HL-60/S4 treated with retinoic acid at 250 ng/mL for 4 days and 3 days (cell line): ENCODE measurements around the gene CMTR2.
"Not testable (repeated sequence)": the region's sequence is repeated elsewhere in the genome, so short reads cannot be mapped to it uniquely, and the experiment has no call there.

Experiments used
- in situ Hi-C: fragments of 300-500 bp; cut with MboI; formaldehyde crosslinking; loops from 2 replicates; pipeline ENCODE4 v1.7.0; 2022; ENCODE audit warnings: low sequenced_read_pairs

The CMTR2 gene

GRCh38 chr16:71288890-71289731 is at the start of gene CMTR2:
CMTR2 (minus strand) TSS chr16:71289402; CDS start chr16:71285920, 3,482 bp downstream.
- in situ Hi-C loops, result no loop called here

- in situ Hi-C loops, result no loop called here
Observed at GRCh38 chr16:71338632-71339031, 49.4 kb upstream of the CMTR2 start.

GRCh38 chr16:71338193-71338592 is 49.0 kb upstream of the CMTR2 start:
- in situ Hi-C loops, result no loop called here

- in situ Hi-C loops, result no loop called here
Observed at GRCh38 chr16:71337631-71338030, 48.4 kb upstream of the CMTR2 start.

GRCh38 chr16:71328151-71328550 is 38.9 kb upstream of the CMTR2 start:
- in situ Hi-C loops, result no loop called here

GRCh38 chr16:71327720-71328119 is 38.5 kb upstream of the CMTR2 start:
- in situ Hi-C loops, result no loop called here

GRCh38 chr16:71319999-71320398 is 30.8 kb upstream of the CMTR2 start:
- in situ Hi-C loops, result no loop called here

GRCh38 chr16:71315269-71315668 is 26.1 kb upstream of the CMTR2 start:
- in situ Hi-C loops, result no loop called here

GRCh38 chr16:71313591-71313990 is 24.4 kb upstream of the CMTR2 start:
- in situ Hi-C loops, result not testable (repeated sequence)

GRCh38 chr16:71311553-71312158 is 22.5 kb upstream of the CMTR2 start:
- in situ Hi-C loops, result no loop called here

GRCh38 chr16:71303938-71304337 is 14.7 kb upstream of the CMTR2 start:
- in situ Hi-C loops, result no loop called here

GRCh38 chr16:71297341-71297634 is 8.1 kb upstream of the CMTR2 start:
- in situ Hi-C loops, result no loop called here

- in situ Hi-C loops, result no loop called here
Observed at GRCh38 chr16:71296584-71297340, 7.6 kb upstream of the CMTR2 start.

- in situ Hi-C loops, result no loop called here
Observed at GRCh38 chr16:71295950-71296349, 6.7 kb upstream of the CMTR2 start.

- in situ Hi-C loops, result no loop called here
Observed at GRCh38 chr16:71293919-71294318, 4.7 kb upstream of the CMTR2 start.

GRCh38 chr16:71292095-71292494 is 2.9 kb upstream of the CMTR2 start:
- in situ Hi-C loops, result not testable (repeated sequence)

- in situ Hi-C loops, result no loop called here
Observed at GRCh38 chr16:71289732-71290062, 495 bp upstream of the CMTR2 start.

- in situ Hi-C loops, result no loop called here
Observed at GRCh38 chr16:71288570-71288889, 672 bp downstream of the CMTR2 start.

GRCh38 chr16:71287911-71288310 is 1.3 kb downstream of the CMTR2 start:
- in situ Hi-C loops, result no loop called here

- in situ Hi-C loops, result no loop called here
Observed at GRCh38 chr16:71287454-71287853, 1.7 kb downstream of the CMTR2 start.

- in situ Hi-C loops, result no loop called here
Observed at GRCh38 chr16:71283612-71284011, 5.6 kb downstream of the CMTR2 start.

GRCh38 chr16:71282943-71283342 is 6.3 kb downstream of the CMTR2 start:
- in situ Hi-C loops, result no loop called here
